Sigmoid colon (tissue), 4 donors: ENCODE results near the gene MLLT10.
"Not testable (repeated sequence)": the region's sequence is repeated elsewhere in the genome, so short reads cannot be mapped to it uniquely, and the experiment has no call there.

Experiments
- CTCF ChIP-seq, 4 experiments: fragments of 450-650 bp in 3 of 4; fragments of 200-600 bp in 1 of 4; IDR thresholded peaks; one replicate each; pipeline ENCODE4 v1.5.1; 2016 to 2019; ENCODE audit warnings: antibody characterized with exemption in 4 of 4, mild to moderate bottlenecking in 3 of 4, moderate library complexity in 2 of 4
- POLR2A ChIP-seq, 2 donors: fragments of 450-650 bp; IDR thresholded peaks; one replicate each; pipeline ENCODE4 v1.6.1; 2016; ENCODE audit warnings: antibody characterized with exemption in 2 of 2, mild to moderate bottlenecking in 2 of 2, moderate library complexity in 2 of 2
- POLR2AphosphoS5 ChIP-seq, 4 donors: sonication (generic); formaldehyde crosslinking; IDR thresholded peaks; one replicate each; pipeline ENCODE4 v1.6.1; 2017; ENCODE audit warnings: antibody characterized with exemption in 4 of 4

GRCh38 chr10:21624421-21624820 is 90.4 kb downstream of the MLLT10 start:
- TF ChIP-seq POLR2AphosphoS5, POLR2A, CTCF (IDR thresholded peaks at IDR 0.05): not testable (repeated sequence)
